Posterior cingulate gyrus (tissue), 11 donors: ENCODE results near the gene NACAD.
"Not testable (repeated sequence)": the region's sequence is repeated elsewhere in the genome, so short reads cannot be mapped to it uniquely, and the experiment has no call there.

Source experiments
- DNase-seq, 10 donors: peaks; one replicate each; pipeline versions ENCODE4 v3.0.0 to v3.0.0-alpha.2; 2020 to 2021; ENCODE audit warnings: mixed read lengths in 3 of 10
- intact Hi-C: fragments of 100-400 bp; cut with DNase I; formaldehyde crosslinking; loops from one replicate; pipeline ENCODE4 v1.15.1; 2023

Gene NACAD

DNA sequence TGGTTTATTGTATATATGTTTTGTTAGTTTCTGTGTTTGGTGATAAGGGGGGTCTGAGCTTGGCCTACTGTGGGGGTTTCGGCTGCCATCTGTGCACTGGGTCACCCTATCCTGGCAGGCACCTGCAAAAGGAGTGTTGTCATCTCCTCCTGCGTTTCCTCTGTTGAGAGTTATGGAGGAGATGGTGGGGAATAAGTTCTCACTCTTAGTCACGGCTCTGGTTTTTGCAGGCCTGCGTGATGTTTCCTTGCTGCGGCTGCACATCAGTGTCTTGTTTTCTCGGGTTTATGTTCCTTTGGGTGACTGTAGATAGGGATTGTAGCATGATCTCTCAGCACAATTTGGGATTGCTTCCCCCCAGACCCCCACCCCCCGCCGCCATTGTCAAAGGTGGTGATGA, 52.0 kb downstream of the NACAD start:
- no peak for DNase-seq
- intact Hi-C loops = no loop called here

DNA sequence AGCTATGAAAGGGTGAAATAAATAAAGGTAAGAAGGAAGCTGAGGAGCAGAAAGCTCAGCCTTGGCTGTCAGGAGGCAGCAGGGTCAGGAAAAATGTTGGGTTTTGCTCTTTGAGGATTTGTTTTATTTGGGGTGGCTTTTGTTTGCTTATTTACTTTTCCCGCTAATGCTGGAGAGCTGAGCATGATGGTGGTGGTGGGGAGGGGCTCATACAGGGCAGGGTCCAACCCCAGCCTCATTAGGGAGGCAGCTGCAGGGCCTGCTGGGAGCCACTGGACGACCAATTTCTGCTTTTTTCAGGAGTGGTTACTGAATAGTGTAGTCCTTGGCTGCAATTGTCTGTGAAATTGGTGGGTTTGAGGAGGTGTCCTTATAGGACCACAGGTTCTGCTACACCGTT, 52.5 kb downstream of the NACAD start:
- intact Hi-C loops = no loop called here
- no peak for DNase-seq

DNA sequence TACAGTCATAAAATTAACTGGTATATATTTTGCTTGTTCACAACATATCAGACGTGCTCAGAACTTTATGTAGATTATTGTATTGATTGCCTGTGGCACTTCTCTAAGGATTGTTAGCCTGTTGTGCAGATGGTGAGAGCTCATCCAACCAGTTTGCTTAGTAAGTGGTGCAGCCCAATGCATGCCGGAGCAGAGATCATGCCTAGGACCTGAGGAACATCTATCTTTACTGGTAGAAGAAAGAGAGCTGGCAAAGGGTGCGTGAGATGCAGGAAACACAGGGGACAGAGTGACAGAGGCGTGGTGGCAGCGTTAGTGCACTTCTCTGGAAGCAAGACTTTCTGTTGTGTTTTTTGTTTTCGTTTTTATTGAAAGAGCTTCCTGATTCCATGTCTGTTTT, 52.9 kb downstream of the NACAD start:
- intact Hi-C loops = no loop called here
- no peak for DNase-seq

DNA sequence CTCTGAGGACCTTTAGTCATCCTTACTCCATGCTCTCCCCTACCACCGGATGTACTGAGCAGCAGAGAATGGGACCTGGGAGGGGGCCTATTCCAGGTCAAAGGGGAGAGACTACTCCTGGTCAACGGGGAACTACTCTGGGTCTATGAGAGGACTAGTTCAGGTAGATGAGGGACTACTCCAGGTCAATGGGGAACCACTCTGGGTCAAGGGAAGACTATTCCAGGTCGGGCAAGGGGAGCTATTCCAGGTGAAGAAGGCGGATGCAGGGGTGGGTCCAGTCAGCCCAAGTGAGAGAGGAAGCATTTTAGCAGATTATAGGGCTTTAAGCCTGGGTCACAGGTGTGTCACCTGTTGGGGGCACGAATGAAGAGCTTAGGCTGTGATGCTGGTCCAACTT, 53.4 kb downstream of the NACAD start:
- intact Hi-C loops = no loop called here
- DNase-seq = no peak

DNA sequence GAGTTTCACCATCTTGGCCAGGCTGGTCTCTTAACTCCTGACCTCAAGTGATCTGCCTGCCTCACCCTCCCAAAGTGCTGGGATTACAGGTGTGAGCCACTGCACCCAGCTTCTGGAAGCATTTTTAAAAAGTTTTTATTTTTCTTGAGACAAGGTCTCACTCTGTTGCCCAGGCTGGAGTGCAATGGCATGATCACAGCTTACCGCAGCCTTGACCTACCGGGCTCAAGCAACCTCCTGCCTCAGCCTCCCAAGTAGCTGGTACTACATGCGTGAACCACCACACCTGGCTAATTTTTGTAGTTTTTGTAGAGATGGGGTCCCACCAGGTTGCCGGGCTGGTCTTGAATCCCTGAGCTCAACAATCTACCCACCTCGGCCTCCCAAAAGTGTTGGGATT, 54.1 kb downstream of the NACAD start:
- DNase-seq, intact Hi-C loops: not testable (repeated sequence)

DNA sequence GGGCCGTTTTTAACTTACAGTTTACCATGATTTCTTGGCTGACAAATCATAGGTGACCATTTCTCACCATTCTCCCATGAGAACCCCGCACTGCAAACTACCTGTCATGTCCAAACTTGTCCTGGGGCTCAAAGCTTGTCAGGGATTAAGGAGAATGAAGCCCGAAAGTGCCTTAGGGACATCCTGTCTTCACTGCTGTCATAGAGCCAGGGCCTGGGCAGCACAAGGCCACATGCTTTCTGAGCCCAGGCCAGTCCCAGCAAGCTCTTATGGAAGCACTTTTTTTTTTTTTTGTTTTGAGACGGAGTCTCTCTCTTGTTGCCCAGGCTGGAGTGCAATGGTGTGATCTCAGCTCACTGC, 54.9 kb downstream of the NACAD start:
- intact Hi-C loops = no loop called here
- DNase-seq = peak in 1 of 10 donors; percentile 17

DNA sequence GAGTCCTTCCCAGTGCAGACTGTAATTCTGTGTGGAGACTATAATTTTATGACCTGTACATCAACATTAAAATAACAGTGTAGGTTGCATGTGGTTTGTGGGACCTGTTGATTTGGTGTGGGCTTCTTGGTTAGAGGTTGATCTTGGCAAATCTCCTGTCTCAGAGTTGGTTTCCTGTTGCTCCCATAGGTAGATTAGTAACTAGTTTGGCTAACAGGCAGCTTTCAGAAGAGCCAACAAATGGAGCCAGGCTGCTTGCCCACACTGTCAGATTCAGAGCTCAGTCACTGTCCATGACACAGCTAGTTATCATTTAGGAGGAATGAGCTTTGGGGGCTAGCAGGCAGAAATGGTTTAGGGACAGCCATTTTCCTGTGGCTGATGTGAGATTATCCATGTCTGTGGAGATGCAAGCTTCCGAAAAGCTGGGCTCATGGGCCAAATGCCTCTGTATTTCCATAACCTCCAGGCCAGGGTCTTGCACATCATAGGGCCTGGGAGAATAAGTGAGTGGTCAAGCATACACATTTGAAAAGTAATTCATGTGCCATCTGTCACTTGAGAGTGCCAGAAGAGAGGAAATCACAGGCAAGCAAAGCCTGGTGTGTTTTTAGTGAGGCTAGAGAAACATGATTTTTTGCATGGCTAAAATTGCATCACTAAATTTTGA, 55.4 kb downstream of the NACAD start:
- intact Hi-C loops = no loop called here
- no peak for DNase-seq

DNA sequence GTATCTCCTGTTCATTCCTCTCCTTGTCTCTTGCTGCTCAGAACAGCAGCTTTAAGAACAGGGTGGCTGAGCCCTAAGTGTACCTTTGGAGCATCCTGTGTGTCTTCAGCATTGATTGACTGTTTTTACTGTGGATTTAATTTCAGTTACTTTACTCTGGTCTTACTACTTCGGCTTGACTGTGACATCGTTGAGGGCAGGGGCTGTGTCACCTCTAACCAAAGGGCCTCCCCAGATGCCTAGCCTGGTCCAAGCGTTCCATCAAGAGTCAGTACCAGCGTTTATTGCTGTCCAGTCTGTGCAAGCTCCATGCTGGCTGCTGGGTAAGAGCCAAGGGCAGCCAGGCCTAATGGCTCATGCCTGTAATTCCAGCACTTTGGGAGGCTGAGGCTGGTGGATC, 56.3 kb downstream of the NACAD start:
- DNase-seq = no peak
- intact Hi-C loops = no loop called here

DNA sequence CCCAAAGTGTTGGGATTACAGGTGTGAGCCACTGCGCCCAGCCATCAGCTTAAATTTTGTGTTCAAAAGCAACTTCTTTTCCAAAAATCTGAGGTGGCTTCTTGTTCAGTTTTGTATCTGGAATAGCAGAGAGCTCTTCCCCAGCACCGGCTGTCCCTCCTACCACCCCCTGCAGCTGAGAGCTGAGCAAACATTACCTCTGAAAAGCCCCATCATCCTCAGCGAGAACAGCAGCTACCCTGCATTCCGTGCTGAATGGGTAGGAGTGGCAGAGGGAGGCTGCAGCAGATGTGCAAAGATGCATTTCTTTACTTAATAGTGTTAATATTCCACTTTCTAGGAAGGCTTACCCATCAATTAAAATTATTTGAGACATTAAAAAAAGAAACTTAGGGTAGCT, 56.9 kb downstream of the NACAD start:
- DNase-seq = no peak
- intact Hi-C loops = no loop called here
